Left cardiac atrium (tissue), 4 donors: ENCODE data around the gene CPTP. TPM values are rescaled to one million over a fixed set of nuclear protein-coding genes. Genes with fewer than 3 reads are reported as not detected.

Experiments used
- ATAC-seq, 2 donors: fragments of 200-7000 bp; cut with Tn5 transposase; one replicate each; pipeline ENCODE4 v1.9.1; 2020; ENCODE audit warnings: mild to moderate bottlenecking in 2 of 2, moderate library complexity in 2 of 2
- DNase-seq: peaks from one replicate; pipeline ENCODE4 v3.0.0-alpha.2; 2020
- intact Hi-C, 2 donors: fragments of 100-400 bp; cut with DNase I; formaldehyde crosslinking; loops; one replicate each; pipeline versions ENCODE4 v1.14.1 to v1.15.1; 2022 to 2023
- microRNA-seq, 2 donors: library from miRNA; unstranded; fragments of <30 nt; microRNA quantifications; one replicate each; pipeline ENCODE4 v1.2.0, GENCODE V29; 2020
- total RNA-seq, 2 donors: library from RNA; stranded (reverse); fragmentation: NEBNext Ultra II Directional; extraction: Animal tissue kit (Norgen Biotek cat#: 25700); gene quantifications; one replicate each; pipeline ENCODE4 v1.2.1, GENCODE V29; 2021
- donor health status: DM: no; HTN: yes; CAD: no.
- donor health status: DM: no; HTN: yes; CAD: no; lungs with severe emphysema.
- donor health status: DM: yes; HTN: yes; CAD: no.
- donor health status: Dilated cardiomyopathy.

Gene CPTP
- total RNA-seq, 2 donors from 2014 or later = 31.8 to 32.5 TPM

DNA sequence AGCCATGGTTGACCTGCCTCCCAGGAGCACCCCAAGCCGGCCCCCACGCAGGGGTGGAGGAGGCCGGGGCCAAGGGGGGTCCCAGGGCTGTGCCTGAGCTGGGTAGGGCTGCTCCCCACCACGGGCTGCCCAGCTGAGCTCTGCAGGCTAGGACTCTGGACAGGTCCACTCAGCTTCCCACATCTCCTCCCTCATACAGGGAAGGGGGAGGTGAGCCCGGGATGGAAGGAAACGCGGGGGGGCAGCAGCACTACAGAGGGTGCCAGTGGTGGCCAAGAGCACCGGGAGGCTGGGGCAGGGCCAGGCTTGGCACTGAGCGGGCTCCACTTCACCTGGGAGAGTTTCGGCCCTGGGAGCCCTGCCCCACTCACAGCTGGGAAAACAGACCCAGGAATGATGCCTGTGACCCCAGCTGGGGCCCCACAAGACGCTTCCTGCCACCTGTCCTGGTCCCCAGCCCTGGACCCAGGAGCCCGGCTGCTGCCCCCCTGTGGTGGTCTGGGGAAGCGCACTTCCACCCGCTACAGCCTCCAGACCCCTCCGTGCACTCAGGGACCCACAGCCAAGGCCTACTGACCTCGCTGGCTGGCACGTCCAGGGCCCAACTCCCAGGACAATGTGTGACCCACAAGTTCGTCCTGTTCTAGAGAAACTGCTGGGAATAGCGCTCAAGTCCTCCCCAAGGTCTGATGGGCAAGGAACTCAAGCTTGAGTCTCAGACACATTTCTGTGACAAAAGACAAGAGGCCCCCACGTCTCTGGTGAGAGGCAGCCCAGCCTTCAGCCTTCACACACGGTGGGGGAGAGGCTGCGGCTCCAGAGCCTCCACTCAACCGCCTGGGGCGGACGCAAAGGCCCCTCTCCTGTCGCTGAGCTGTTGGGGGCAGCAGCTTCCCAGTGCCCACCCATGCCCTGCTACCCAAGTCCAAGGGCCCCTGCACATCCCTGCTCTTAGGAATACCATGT lies 47.4 kb downstream of the CPTP start:
- ATAC-seq = peak in 1 of 2 donors; percentile 16
- DNase-seq = peak; percentile 70
- intact Hi-C loops = no loop called here

- ATAC-seq (no peak), DNase-seq (no peak)
- intact Hi-C loops = no loop called here
These were observed 48.6 kb downstream of the CPTP start for GRCh38 chr1:1373051-1373814.

- no peak for DNase-seq
- no peak for ATAC-seq
- intact Hi-C loops = no loop called here
These were observed 49.4 kb downstream of the CPTP start for GRCh38 chr1:1373815-1374588.

GRCh38 chr1:1374589-1374928 lies 50.0 kb downstream of the CPTP start:
- DNase-seq = no peak

GRCh38 chr1:1374929-1375662 lies 50.5 kb downstream of the CPTP start, which contains the start of gene AURKAIP1:
Gene AURKAIP1 (minus strand): TSS chr1:1375207. CDS start chr1:1374756, 451 bp downstream.
- intact Hi-C loops = no loop called here
- DNase-seq (peak; percentile 99), ATAC-seq (peak; percentile 96 to 97)

More at GRCh38 chr1:1374589-1374928, 50.0 kb downstream of the CPTP start:
- intact Hi-C loops = no loop called here
- peak in 1 of 2 donors; percentile 4 for ATAC-seq

- ATAC-seq = no peak
- intact Hi-C loops = no loop called here
- no peak for DNase-seq
These were observed 52.1 kb downstream of the CPTP start for GRCh38 chr1:1376551-1377226.

DNA sequence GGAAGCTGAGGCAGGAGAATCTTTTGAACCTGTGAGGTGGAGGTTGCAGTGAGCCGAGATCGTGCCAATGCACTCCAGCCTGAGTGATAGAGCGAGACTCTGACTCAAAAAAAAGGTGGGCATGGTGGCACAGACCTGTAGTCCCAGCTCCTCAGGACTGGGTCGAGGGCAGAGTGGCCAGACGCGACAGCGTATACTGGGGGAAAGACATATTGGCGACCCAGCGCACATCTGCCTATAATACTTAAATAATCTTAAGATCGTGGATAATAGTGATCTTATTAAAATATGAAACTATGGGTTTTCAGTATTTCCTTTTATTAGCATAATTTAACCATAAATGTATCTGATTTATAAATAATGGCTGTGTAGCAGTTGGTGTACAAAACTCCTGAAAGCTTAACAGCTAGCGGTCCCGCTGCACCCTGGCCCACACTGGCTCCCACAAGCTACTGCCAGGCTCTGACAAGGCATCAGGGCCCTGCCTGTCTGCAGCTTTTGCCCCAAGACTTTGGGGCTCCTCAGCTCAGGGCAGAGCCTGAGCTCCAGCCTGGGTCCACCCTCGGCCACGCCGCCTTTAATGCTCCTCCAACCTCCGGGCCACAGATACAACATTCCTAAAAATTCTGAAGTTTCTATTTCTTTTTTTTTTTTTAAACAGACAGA lies 53.1 kb downstream of the CPTP start:
- intact Hi-C loops = no loop called here
- ATAC-seq (no peak), DNase-seq (no peak)

Small RNA genes within 50 kb of the gene (microRNA-seq; reads per million reads assigned to microRNA genes)
- gene MIR6726 = 2.2 reads per million in 2 donors
- 0 to 0.54 reads per million in 2 donors for gene MIR6727
- 0 to 0.20 reads per million in 2 donors for gene MIR6808

Other genes starting within 250 kb of the CPTP start
- 1 to 10 TPM; 5.3 to 6.1 TPM for gene C1orf159, start 208.7 kb upstream of the CPTP start, total RNA-seq
- gene TTLL10, start 150.9 kb upstream of the CPTP start, total RNA-seq = not detected
- under 1 TPM in 1 of 2 donors, not detected in 1; 0.44 TPM for gene TNFRSF18, start 118.2 kb upstream of the CPTP start, total RNA-seq
- 1 to 10 TPM; 1.2 to 1.6 TPM for gene TNFRSF4, start 110.6 kb upstream of the CPTP start, total RNA-seq
- 100 to 1,000 TPM; 132 to 173 TPM for gene SDF4, start 92.8 kb upstream of the CPTP start, total RNA-seq
- 10 to 100 TPM; 11.3 to 16.0 TPM for gene B3GALT6, start 92.6 kb upstream of the CPTP start, total RNA-seq
- gene C1QTNF12, start 78.1 kb upstream of the CPTP start, total RNA-seq = 1 to 10 TPM in 1 of 2 donors, not detected in 1; 1.5 TPM
- 10 to 100 TPM; 35.9 to 41.5 TPM for gene UBE2J2, start 50.9 kb upstream of the CPTP start, total RNA-seq
- 1 to 10 TPM; 3.5 to 4.1 TPM for gene SCNN1D, start 44.4 kb upstream of the CPTP start, total RNA-seq
- 10 to 100 TPM; 36.2 to 46.7 TPM for gene ACAP3, start 16.9 kb upstream of the CPTP start, total RNA-seq
- 10 to 100 TPM; 11.4 to 12.2 TPM for gene PUSL1, start 16.2 kb upstream of the CPTP start, total RNA-seq
- 10 to 100 TPM; 48.5 to 60.0 TPM for gene INTS11, start 142 bp upstream of the CPTP start, total RNA-seq
- gene TAS1R3, start 6.5 kb downstream of the CPTP start, total RNA-seq = under 1 TPM; 0.44 to 0.65 TPM
- gene DVL1, start 24.6 kb downstream of the CPTP start, total RNA-seq = 10 to 100 TPM; 63.5 to 69.2 TPM
- gene MXRA8, start 33.8 kb downstream of the CPTP start, total RNA-seq = 10 to 100 TPM; 38.3 to 44.3 TPM
- gene AURKAIP1, start 50.4 kb downstream of the CPTP start, total RNA-seq = 100 to 1,000 TPM; 184 to 199 TPM
- 10 to 100 TPM; 56.0 to 89.0 TPM for gene CCNL2, start 74.5 kb downstream of the CPTP start, total RNA-seq
- 100 to 1,000 TPM; 112 to 134 TPM for gene MRPL20, start 82.5 kb downstream of the CPTP start, total RNA-seq
- 1 to 10 TPM; 2.2 to 3.0 TPM for gene ANKRD65, start 96.5 kb downstream of the CPTP start, total RNA-seq
- 10 to 100 TPM; 24.9 to 66.4 TPM for gene VWA1, start 110.9 kb downstream of the CPTP start, total RNA-seq
- 1 to 10 TPM; 1.7 to 2.4 TPM for gene ATAD3C, start 124.9 kb downstream of the CPTP start, total RNA-seq
- 1 to 10 TPM; 6.9 to 7.3 TPM for gene ATAD3B, start 147.0 kb downstream of the CPTP start, total RNA-seq
- gene ATAD3A, start 187.4 kb downstream of the CPTP start, total RNA-seq = 10 to 100 TPM; 14.1 to 24.3 TPM
- 1 to 10 TPM; 4.6 to 5.4 TPM for gene TMEM240, start 215.8 kb downstream of the CPTP start, total RNA-seq